NT2/D1 (cell line): ENCODE measurements around the gene TENM4.

Experiments used
- SUZ12 ChIP-seq: IDR thresholded peaks from 2 replicates; pipeline ENCODE4 v1.6.1; 2011; ENCODE audit not compliant: insufficient read length, insufficient read depth; ENCODE audit errors: extremely low read depth
- YY1 ChIP-seq: IDR thresholded peaks from 2 replicates; pipeline ENCODE4 v1.6.1; 2011; ENCODE audit not compliant: insufficient read length, insufficient read depth
- ZNF274 ChIP-seq: IDR thresholded peaks from 2 replicates; pipeline ENCODE4 v1.6.1; 2011; ENCODE audit warnings: mild to moderate bottlenecking, low read depth, low read length

GRCh38 chr11:79262221-79262620, 178.6 kb downstream of the TENM4 start:
- TF ChIP-seq ZNF274 (no peak), SUZ12 (no peak), YY1 (no peak)
